Measurements from ENCODE around the gene MAPK14.

- TF ChIP-seq CTCF (conservative IDR thresholded peaks at IDR 0.05; ENCODE audit: low read depth, low read length), result no peak
- no peak for TF ChIP-seq POLR2A (IDR thresholded peaks at IDR 0.05; ENCODE audit: low read depth, low read length)
- no peak for TF ChIP-seq ELK1 (IDR thresholded peaks at IDR 0.05; ENCODE audit: borderline replicate concordance, low read depth, low read length)
- no peak for TF ChIP-seq RCOR1 (IDR thresholded peaks at IDR 0.05; ENCODE audit: insufficient replicate concordance, low read length)
- TF ChIP-seq FOS (IDR thresholded peaks at IDR 0.05; ENCODE audit: low read depth, low read length), result no peak
- no peak for TF ChIP-seq CEBPB (IDR thresholded peaks at IDR 0.05; ENCODE audit: low read depth, low read length)
- no peak for TF ChIP-seq RFX5 (IDR thresholded peaks at IDR 0.05; ENCODE audit: low read depth, low read length)
Measured at GRCh38 chr6:36079601-36080000, 52.0 kb downstream of the MAPK14 start.
